NCI-H1105 treated with DMSO at 0.1 percent for 48 hours (cell line): Measurements from ENCODE around the gene KRT4.

Experiments used
- DNase-seq: peaks from one replicate; lab custom pipeline; 2025; lab: John Stamatoyannopoulos, UW

KRT4 gene

GRCh38 chr12:52792185-52793029 is 21.5 kb downstream of the KRT4 start:
- no peak for DNase-seq

- DNase-seq: no peak
These were observed 22.4 kb downstream of the KRT4 start for GRCh38 chr12:52791271-52792184.

GRCh38 chr12:52790427-52791270 is 23.3 kb downstream of the KRT4 start:
- DNase-seq: no peak

- no peak for DNase-seq
These were observed 24.1 kb downstream of the KRT4 start for GRCh38 chr12:52789637-52790426.

GRCh38 chr12:52788876-52789636 is 24.9 kb downstream of the KRT4 start:
- no peak for DNase-seq

GRCh38 chr12:52788192-52788875 is 25.6 kb downstream of the KRT4 start:
- no peak for DNase-seq

- DNase-seq: no peak
These were observed 26.4 kb downstream of the KRT4 start for GRCh38 chr12:52787324-52788191.

- no peak for DNase-seq
These were observed 29.0 kb downstream of the KRT4 start for GRCh38 chr12:52784909-52785308.

GRCh38 chr12:52783563-52784316 is 30.2 kb downstream of the KRT4 start:
- DNase-seq: no peak

- DNase-seq: no peak
These were observed 31.4 kb downstream of the KRT4 start for GRCh38 chr12:52782502-52782901.

- no peak for DNase-seq
These were observed 32.4 kb downstream of the KRT4 start for GRCh38 chr12:52781399-52782082.

GRCh38 chr12:52779914-52780313 is 34.0 kb downstream of the KRT4 start:
- DNase-seq: no peak

- DNase-seq: no peak
These were observed 35.1 kb downstream of the KRT4 start for GRCh38 chr12:52778833-52779232.

GRCh38 chr12:52777566-52777965 is 36.4 kb downstream of the KRT4 start:
- no peak for DNase-seq

GRCh38 chr12:52776913-52777395 is 37.0 kb downstream of the KRT4 start, which contains the start of gene KRT76:
KRT76 (minus strand) TSS chr12:52777345; CDS start chr12:52777291, 54 bp downstream.
- no peak for DNase-seq

GRCh38 chr12:52776435-52776834 is 37.5 kb downstream of the KRT4 start:
- DNase-seq: no peak

GRCh38 chr12:52774629-52775250 is 39.2 kb downstream of the KRT4 start:
- DNase-seq: no peak
